G401 (cell line): ENCODE data around the gene EDARADD. TPM values are rescaled to one million over a fixed set of nuclear protein-coding genes. Genes with fewer than 3 reads are reported as not detected.
"Not testable (repeated sequence)": the region's sequence is repeated elsewhere in the genome, so short reads cannot be mapped to it uniquely, and the experiment has no call there.

ENCODE experiments used
- DNase-seq: peaks from one replicate; pipeline ENCODE4 v3.0.0-alpha.2; 2015; ENCODE audit warnings: low spot score
- in situ Hi-C: cut with HindIII; loops from 2 replicates; pipeline ENCODE4 v1.10.0; 2016; ENCODE audit warnings: low sequenced_read_pairs, mixed read lengths
- total RNA-seq: library from RNA; depleted of rRNA; stranded (reverse); fragments of >200 nt; shearing (Covaris generic); gene quantifications from 2 replicates; pipeline ENCODE4 v1.2.3, GENCODE V29; 2014

EDARADD gene
- total RNA-seq, 1 experiment from 2014 or later: 2.3 TPM

DNA sequence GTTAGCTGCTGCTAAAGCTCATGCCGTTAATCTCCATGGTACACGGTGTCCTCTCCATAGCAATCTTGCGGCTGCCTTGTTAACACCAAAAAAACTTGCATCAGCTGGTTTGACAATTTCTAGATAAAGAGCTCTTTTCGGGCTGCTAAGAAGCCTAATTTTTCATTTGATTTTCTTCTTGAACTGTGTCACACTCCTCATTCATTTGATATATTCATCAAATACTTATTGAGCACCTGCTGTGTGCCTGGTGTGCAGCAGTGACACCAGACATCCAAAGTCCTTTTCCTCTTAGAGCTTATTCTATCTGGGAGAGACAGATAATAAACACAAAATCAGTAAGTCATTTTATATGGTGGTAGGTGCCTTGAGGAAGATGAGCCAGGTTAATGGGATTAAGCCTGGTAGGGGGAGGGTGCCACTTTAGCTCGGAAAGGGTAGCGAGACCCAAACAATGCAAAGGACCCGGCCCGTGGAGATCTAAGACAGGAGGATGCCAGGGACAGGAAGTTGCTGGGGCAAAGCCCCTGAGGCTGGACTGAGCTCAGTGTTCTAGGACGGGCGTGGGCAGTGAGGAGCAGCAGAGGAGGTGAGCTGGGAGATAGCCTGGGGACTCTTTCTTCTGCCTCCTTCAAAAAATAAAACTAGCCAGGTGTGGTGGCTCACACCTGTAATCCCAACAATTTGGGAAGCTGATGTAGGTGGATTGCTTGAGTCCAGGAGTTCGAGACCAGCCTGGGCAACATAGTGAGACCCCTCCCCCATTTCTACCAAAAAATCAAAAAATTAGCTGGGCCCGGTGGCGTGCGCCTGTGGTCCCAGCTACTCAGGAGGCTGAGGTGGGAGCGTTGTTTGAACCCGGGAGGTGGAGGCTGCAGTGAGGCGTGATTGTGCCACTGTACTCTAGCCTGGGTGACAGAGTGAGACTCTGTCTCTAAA, 79.0 kb downstream of the EDARADD start:
- in situ Hi-C loops: no loop called here
- no peak for DNase-seq

- in situ Hi-C loops: loop anchor here (25.0 kb wide), 1 partner anchor 364 kb away; no protein-coding TSS in a partner anchor
- no peak for DNase-seq
These were observed 81.9 kb downstream of the EDARADD start for GRCh38 chr1:236476019-236476418.

- no peak for DNase-seq
- in situ Hi-C loops: loop anchor here (25.0 kb wide), 1 partner anchor 369 kb away; no protein-coding TSS in a partner anchor
These were observed 86.8 kb downstream of the EDARADD start for GRCh38 chr1:236480758-236481436.

- no peak for DNase-seq
- in situ Hi-C loops: loop anchor here (25.0 kb wide), 1 partner anchor 372 kb away; no protein-coding TSS in a partner anchor
These were observed 90.4 kb downstream of the EDARADD start for GRCh38 chr1:236484310-236484971.

DNA sequence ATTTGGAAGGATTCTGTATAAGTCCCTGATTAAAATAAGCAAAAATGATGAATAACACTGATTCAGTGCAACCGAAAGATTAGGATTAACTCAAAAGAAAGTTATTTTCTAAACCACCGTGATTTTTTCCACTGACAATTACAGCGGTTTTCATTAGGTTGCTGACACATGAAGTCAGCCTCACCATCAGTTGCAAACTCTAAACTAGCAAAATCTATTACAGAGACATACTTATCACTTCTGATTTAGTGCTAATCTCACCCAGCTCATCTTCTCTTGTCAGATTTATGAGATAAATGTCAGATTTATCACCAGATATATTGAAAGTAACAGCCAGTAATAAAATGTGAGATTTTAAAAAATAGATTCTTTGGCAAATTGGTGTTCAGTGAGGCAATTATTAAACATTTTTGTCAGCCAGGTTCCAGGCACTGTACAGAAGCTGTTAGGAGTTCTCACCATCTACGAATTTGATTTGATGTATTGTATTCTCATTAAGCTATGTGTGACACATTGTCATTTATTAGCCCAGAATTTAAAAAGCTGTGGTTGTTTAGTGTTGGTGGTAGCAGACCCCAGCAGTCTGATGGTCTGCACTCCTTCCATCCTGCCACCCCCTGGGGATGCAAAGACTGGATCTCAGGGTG, 92.4 kb downstream of the EDARADD start:
- in situ Hi-C loops: loop anchor here (25.0 kb wide), 1 partner anchor 374 kb away; no protein-coding TSS in a partner anchor
- DNase-seq: no peak

GRCh38 chr1:236489161-236489560, 95.1 kb downstream of the EDARADD start:
- DNase-seq: not testable (repeated sequence)
- in situ Hi-C loops: loop anchor here (25.0 kb wide), 1 partner anchor 377 kb away; no protein-coding TSS in a partner anchor

DNA sequence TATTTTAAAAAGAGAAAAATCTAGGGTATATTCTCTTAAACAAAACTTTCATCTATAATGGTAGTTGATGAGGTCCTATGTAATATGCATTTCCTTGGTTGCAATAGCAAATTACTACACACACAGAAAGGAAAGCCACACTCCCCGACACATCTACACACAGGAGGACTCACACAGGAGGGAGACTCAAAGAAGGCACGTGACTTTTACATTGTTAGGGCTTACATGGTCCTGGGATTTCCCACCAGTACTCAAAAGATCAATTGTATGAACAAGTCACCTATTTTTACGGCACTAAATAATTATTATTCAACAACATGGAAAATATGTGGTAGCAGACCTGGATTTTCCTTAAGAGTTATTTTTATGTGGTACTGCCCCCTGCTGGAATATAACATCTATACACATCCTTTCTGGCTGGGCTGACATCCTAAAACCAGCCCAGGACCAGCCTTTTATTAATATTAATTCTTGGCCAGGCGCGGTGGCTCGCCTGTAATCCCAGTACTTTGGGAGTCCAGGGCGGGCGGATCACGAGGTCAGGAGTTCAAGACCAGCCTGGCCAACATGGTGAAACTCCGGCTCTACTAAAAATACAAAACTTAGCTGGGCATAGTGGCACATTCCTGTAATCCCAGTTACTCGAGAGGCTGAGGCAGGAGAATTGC, 95.8 kb downstream of the EDARADD start:
- peak; percentile 57 for DNase-seq
- in situ Hi-C loops: loop anchor here (25.0 kb wide), 1 partner anchor 378 kb away; no protein-coding TSS in a partner anchor

- in situ Hi-C loops: loop anchor here (25.0 kb wide), 1 partner anchor 379 kb away; no protein-coding TSS in a partner anchor
- DNase-seq: no peak
These were observed 97.5 kb downstream of the EDARADD start for GRCh38 chr1:236491469-236492136.

- no peak for DNase-seq
- in situ Hi-C loops: loop anchor here (25.0 kb wide), 1 partner anchor 380 kb away; no protein-coding TSS in a partner anchor
These were observed 98.3 kb downstream of the EDARADD start for GRCh38 chr1:236492378-236492777.

GRCh38 chr1:236494082-236494481, 100.0 kb downstream of the EDARADD start:
- in situ Hi-C loops: loop anchor here (25.0 kb wide), 1 partner anchor 382 kb away; no protein-coding TSS in a partner anchor
- DNase-seq: no peak

- DNase-seq: no peak
- in situ Hi-C loops: loop anchor here (25.0 kb wide), 1 partner anchor 383 kb away; no protein-coding TSS in a partner anchor
These were observed 100.7 kb downstream of the EDARADD start for GRCh38 chr1:236494586-236495466.

DNA sequence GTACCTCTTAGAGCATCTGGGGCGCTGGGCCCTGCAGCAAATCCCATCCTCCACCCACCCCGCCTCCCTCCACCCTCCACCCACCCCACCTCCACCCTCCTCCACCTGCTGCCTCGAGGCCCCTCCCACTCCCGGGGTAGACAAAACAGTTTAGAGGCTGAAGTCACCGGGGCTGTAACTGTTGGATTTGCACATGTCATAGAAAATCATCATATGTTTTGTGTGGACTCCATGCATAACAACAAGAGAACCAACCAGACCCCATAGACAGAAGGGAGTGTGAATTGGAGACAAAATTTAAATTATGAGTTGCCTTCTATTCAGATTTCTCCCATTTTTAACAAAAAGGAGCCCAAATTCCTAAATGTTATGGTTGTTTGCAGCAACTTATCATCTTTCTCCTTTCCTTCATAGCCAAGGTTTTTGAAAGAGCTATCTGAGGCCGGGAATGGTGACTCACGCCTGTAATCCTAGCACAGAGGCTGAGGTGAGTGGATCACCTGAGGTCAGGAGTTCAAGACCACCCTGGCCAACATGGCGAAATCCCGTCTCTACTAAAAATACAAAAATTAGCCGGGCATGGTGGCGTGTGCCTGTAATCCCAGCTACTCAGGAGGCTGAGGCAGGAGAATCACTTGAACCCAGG, 101.5 kb downstream of the EDARADD start:
- in situ Hi-C loops: loop anchor here (25.0 kb wide), 1 partner anchor 383 kb away; no protein-coding TSS in a partner anchor
- DNase-seq: no peak

DNA sequence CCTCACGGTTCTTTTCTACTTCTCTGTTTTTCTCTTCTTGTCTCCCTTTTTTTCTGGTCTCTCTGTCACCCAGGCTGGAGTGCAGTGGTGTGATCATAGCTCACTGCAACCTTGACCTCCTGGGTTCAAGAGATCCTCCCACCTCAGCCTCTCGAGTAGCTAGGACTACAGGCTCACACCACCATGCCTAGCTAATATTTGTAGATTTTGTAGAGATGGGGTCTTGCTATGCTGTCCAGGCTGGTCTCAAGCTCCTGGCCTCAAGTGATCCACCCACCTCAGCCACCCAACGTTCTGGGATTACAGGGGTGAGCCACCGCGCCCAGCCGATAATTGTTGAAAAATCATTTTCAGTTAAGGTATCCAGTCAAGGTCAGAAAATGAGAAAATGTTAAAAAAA, 103.8 kb downstream of the EDARADD start:
- in situ Hi-C loops: loop anchor here (25.0 kb wide), 1 partner anchor 386 kb away; no protein-coding TSS in a partner anchor
- no peak for DNase-seq

DNA sequence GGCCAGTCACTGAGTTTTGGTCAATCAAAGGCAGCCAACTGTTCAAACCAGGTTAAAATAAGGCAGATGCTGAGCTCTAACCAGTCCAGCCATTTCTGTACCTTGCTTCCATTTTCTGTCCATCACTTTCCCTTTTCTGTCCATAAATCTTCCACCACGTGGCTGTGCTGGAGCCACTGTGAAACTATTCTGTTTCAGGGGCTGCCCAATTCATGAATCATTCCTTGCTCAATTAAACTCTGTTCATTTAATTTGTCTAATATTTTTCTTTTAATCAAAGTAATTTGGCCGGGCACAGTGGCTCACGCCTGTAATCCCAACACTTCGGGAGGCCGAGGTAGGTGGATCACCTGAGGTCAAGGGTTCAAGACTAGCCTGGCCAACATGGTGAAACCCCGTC, 107.0 kb downstream of the EDARADD start:
- no peak for DNase-seq
- in situ Hi-C loops: no loop called here

GRCh38 chr1:236502579-236502971, 108.5 kb downstream of the EDARADD start:
- in situ Hi-C loops: no loop called here
- no peak for DNase-seq

DNA sequence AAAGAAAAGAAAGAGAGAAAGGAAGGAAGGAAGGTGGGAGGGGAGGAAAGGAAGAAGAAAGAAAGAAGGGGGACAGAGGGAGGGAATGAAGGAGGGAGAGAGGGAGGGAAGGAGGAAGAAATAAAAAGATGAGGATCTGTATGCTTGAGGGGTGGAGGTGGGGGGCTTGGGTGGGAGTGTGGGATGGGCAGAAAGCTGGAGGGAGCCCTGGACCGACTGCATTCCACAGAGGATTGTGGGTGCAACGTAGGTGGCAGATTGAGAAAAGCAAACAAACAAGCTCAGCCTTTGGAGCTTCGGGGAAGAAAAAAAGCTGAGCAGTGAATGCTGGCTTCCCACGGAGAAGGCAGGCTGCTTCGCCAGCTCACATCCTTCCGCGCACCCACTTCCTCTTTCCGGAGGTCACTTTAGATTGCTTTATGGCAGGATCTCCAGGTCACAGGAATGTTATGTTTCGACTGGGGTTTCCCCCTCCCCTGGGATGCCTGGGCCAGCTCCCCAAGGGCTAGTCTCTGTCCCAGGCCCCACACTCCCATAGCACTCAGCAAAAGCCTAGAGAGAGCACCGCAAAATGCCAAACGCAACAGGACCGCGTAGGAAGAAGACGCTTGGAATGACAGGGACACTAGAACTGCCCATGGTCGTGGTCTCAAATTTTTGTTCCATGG, 109.0 kb downstream of the EDARADD start:
- in situ Hi-C loops: no loop called here
- peak; percentile 14 for DNase-seq
